Neuronal stem cell (in vitro differentiated cells): ENCODE data around the gene SOX18.

ENCODE experiments used
- DNase-seq: peaks from one replicate; pipeline ENCODE4 v3.0.0-alpha.2; 2013; ENCODE audit warnings: low spot score
- H2AFZ ChIP-seq: one replicate; pipeline ENCODE4 v1.6.1; 2013; ENCODE audit warnings: mild to moderate bottlenecking, low read length, inconsistent platforms
- H2AK5ac ChIP-seq: 2 replicates; pipeline ENCODE4 v1.6.1; 2013; ENCODE audit warnings: low read depth, mild to moderate bottlenecking, inconsistent platforms, low read length, moderate library complexity, mixed read lengths
- H2BK120ac ChIP-seq: 2 replicates; pipeline ENCODE4 v1.6.1; 2013; ENCODE audit warnings: low read depth, mild to moderate bottlenecking, inconsistent platforms, low read length, moderate library complexity, mixed read lengths
- H2BK12ac ChIP-seq: one replicate; pipeline ENCODE4 v1.6.1; 2013; ENCODE audit warnings: low read length, inconsistent platforms
- H2BK15ac ChIP-seq: 2 replicates; pipeline ENCODE4 v1.6.1; 2013; ENCODE audit warnings: mild to moderate bottlenecking, low read length, inconsistent platforms, mixed read lengths
- H2BK5ac ChIP-seq: one replicate; pipeline ENCODE4 v1.6.1; 2013; ENCODE audit warnings: inconsistent platforms, mild to moderate bottlenecking, low read length, moderate library complexity
- H3K14ac ChIP-seq: one replicate; pipeline ENCODE4 v1.6.1; 2013; ENCODE audit warnings: low read length, inconsistent platforms
- H3K18ac ChIP-seq: 2 replicates; pipeline ENCODE4 v1.6.1; 2013; ENCODE audit warnings: low read length, inconsistent platforms
- H3K23ac ChIP-seq: 2 replicates; pipeline ENCODE4 v1.6.1; 2013; ENCODE audit warnings: low read depth, mild to moderate bottlenecking, mixed read lengths, low read length, inconsistent platforms; ENCODE audit not compliant: poor library complexity
- H3K27ac ChIP-seq: replicated peaks from 3 replicates; pipeline ENCODE4 v1.5.1; 2013; ENCODE audit warnings: low read length, inconsistent platforms
- H3K27me3 ChIP-seq, 3 experiments: 2 replicates each; pipeline ENCODE4 v1.6.1; 2013; ENCODE audit warnings: low read length in 3 of 3, mild to moderate bottlenecking in 2 of 3, inconsistent platforms in 1 of 3, low read depth in 1 of 3, mixed read lengths in 1 of 3, moderate library complexity in 1 of 3; ENCODE audit not compliant: control insufficient read depth in 3 of 3, insufficient read depth in 3 of 3
- H3K36me3 ChIP-seq, 2 donors: replicated peaks in 1 of 2; 2 replicates each; pipeline ENCODE4 v1.6.1; 2013; ENCODE audit warnings: low read length in 2 of 2; ENCODE audit not compliant: control insufficient read depth in 2 of 2, insufficient read depth in 2 of 2
- H3K4ac ChIP-seq: 2 replicates; pipeline ENCODE4 v1.6.1; 2013; ENCODE audit warnings: inconsistent platforms, mild to moderate bottlenecking, low read length, moderate library complexity
- H3K4me1 ChIP-seq, 2 donors: 1 replicate in 1 of 2; 2 replicates in 1 of 2; pipeline ENCODE4 v1.6.1; 2013; ENCODE audit warnings: low read length in 2 of 2, low read depth in 1 of 2; ENCODE audit not compliant: control insufficient read depth in 2 of 2, insufficient read depth in 1 of 2
- H3K4me2 ChIP-seq: one replicate; pipeline ENCODE4 v1.6.1; 2013; ENCODE audit warnings: mild to moderate bottlenecking, low read length, inconsistent platforms; ENCODE audit not compliant: insufficient read depth, poor library complexity, severe bottlenecking
- H3K4me3 ChIP-seq, 2 donors: 2 replicates each; pipeline ENCODE4 v1.5.1; 2013; ENCODE audit warnings: low read length in 2 of 2, mild to moderate bottlenecking in 2 of 2, inconsistent platforms in 1 of 2, moderate library complexity in 1 of 2
- H3K79me1 ChIP-seq: one replicate; pipeline ENCODE4 v1.6.1; 2013; ENCODE audit warnings: low read depth, mild to moderate bottlenecking, inconsistent platforms, low read length, moderate library complexity
- H3K9ac ChIP-seq: one replicate; pipeline ENCODE4 v1.6.1; 2013; ENCODE audit warnings: mild to moderate bottlenecking, low read depth, low read length, inconsistent platforms; ENCODE audit not compliant: poor library complexity
- H3K9me3 ChIP-seq, 2 donors: replicated peaks in 1 of 2; 2 replicates each; pipeline versions ENCODE3 to v1.6.1; 2013; ENCODE audit warnings: low read length in 2 of 2, mild to moderate bottlenecking in 2 of 2, inconsistent platforms in 1 of 2, low read depth in 1 of 2, mixed read lengths in 1 of 2, moderate library complexity in 1 of 2; ENCODE audit not compliant: control insufficient read depth in 2 of 2, insufficient read depth in 1 of 2
- H4K8ac ChIP-seq: one replicate; pipeline ENCODE4 v1.6.1; 2013; ENCODE audit warnings: low read depth, mild to moderate bottlenecking, inconsistent platforms, low read length, moderate library complexity
- H4K91ac ChIP-seq: one replicate; pipeline ENCODE4 v1.6.1; 2013; ENCODE audit warnings: low read length, low read depth, mild to moderate bottlenecking, inconsistent platforms; ENCODE audit not compliant: poor library complexity
- WGBS, 2 donors: extraction: QIAGEN DNeasy Blood & Tissue Kit; methylation state at CpG; one replicate each; pipeline ENCODE4 v1.1.7; 2013; ENCODE audit warnings: missing lambda C conversion rate in 2 of 2, mixed read lengths in 1 of 2; ENCODE audit not compliant: insufficient read length in 2 of 2, insufficient replicate concordance in 1 of 2; ENCODE audit errors: extremely low coverage in 2 of 2; 5-methylcytosine and 5-hydroxymethylcytosine counted together

Gene SOX18

GRCh38 chr20:64006902-64007301 is 42.5 kb downstream of the SOX18 start:
- H2BK15ac ChIP-seq, result no peak overlapping the region
- no peak overlapping the region for H3K18ac ChIP-seq
- H3K79me1 ChIP-seq, result peaks cover 2% of the 10 kb centered on the region
- no peak overlapping the region for H3K4me3 ChIP-seq
- no CpG with 5 or more reads among the region's 3 CpGs for whole genome bisulfite sequencing, 2 donors
- peaks cover 4 to 11% of the 10 kb centered on the region in 2 donors for H3K9me3 ChIP-seq
- no peak overlapping the region for H3K27ac ChIP-seq
- no peak overlapping the region for H3K4ac ChIP-seq
- H3K23ac ChIP-seq, result no peak overlapping the region
- no peak overlapping the region for H2BK12ac ChIP-seq
- no peak overlapping the region for H4K8ac ChIP-seq
- peak overlapping the region; percentile 30 for H3K9ac ChIP-seq
- no peak overlapping the region for H4K91ac ChIP-seq
- no peaks in the 10 kb centered on the region for H3K27me3 ChIP-seq
- H2AK5ac ChIP-seq, result no peak overlapping the region
- no peaks in the 10 kb centered on the region for H3K4me1 ChIP-seq
- peaks cover 54 to 82% of the 10 kb centered on the region in 2 donors for H3K36me3 ChIP-seq
- no peak overlapping the region for H2BK120ac ChIP-seq
- H2AFZ ChIP-seq, result no peak overlapping the region
- no peak overlapping the region for H3K4me2 ChIP-seq
- no peak for DNase-seq
- no peak overlapping the region for H2BK5ac ChIP-seq
- H3K14ac ChIP-seq, result no peak overlapping the region

- no peak overlapping the region for H4K91ac ChIP-seq
- DNase-seq, result no peak
- H2AFZ ChIP-seq, result no peak overlapping the region
- H3K4me3 ChIP-seq, result no peak overlapping the region
- H3K4me2 ChIP-seq, result no peak overlapping the region
- no peaks in the 10 kb centered on the region for H3K4me1 ChIP-seq
- H3K36me3 ChIP-seq, result peaks cover 54 to 84% of the 10 kb centered on the region in 2 donors
- H3K18ac ChIP-seq, result no peak overlapping the region
- no peak overlapping the region for H3K4ac ChIP-seq
- peak overlapping the region; percentile 56 for H4K8ac ChIP-seq
- H2BK120ac ChIP-seq, result no peak overlapping the region
- no peaks in the 10 kb centered on the region for H3K27me3 ChIP-seq
- H3K9me3 ChIP-seq, result peaks cover 4 to 11% of the 10 kb centered on the region in 2 donors
- H3K9ac ChIP-seq, result peak overlapping the region; percentile 30
- H2BK15ac ChIP-seq, result no peak overlapping the region
- WGBS, 2 donors, result no CpG with 5 or more reads among the region's 10 CpGs
- H3K23ac ChIP-seq, result no peak overlapping the region
- no peak overlapping the region for H3K14ac ChIP-seq
- H3K79me1 ChIP-seq, result peaks cover 2% of the 10 kb centered on the region
- no peak overlapping the region for H2BK12ac ChIP-seq
- no peak overlapping the region for H2BK5ac ChIP-seq
- H3K27ac ChIP-seq, result no peak overlapping the region
- no peak overlapping the region for H2AK5ac ChIP-seq
Observed at GRCh38 chr20:64006490-64006889, 42.9 kb downstream of the SOX18 start.

- Histone ChIP-seq H3K79me1 (peaks cover 2% of the 10 kb centered on the region), H3K9ac (no peak overlapping the region), H3K4ac (no peak overlapping the region), H3K23ac (no peak overlapping the region), H2AK5ac (no peak overlapping the region), H3K27me3 (no peaks in the 10 kb centered on the region), H2BK5ac (no peak overlapping the region), H2BK15ac (no peak overlapping the region), H2BK12ac (no peak overlapping the region), H2BK120ac (no peak overlapping the region), H3K4me3 (no peak overlapping the region), H2AFZ (no peak overlapping the region), H3K4me1 (no peaks in the 10 kb centered on the region), H4K91ac (no peak overlapping the region), H3K14ac (no peak overlapping the region), H3K27ac (no peak overlapping the region), H3K36me3 (peaks cover 53 to 83% of the 10 kb centered on the region in 2 donors), H3K4me2 (no peak overlapping the region), H3K18ac (no peak overlapping the region), H3K9me3 (peaks cover 4 to 11% of the 10 kb centered on the region in 2 donors), H4K8ac (no peak overlapping the region)
- no CpG with 5 or more reads among the region's 6 CpGs for WGBS, 2 donors
- no peak for DNase-seq
Observed at GRCh38 chr20:64005394-64005793, 44.0 kb downstream of the SOX18 start.

GRCh38 chr20:64003960-64004725 is 45.3 kb downstream of the SOX18 start:
- no peak overlapping the region for H4K91ac ChIP-seq
- no peak overlapping the region for H3K23ac ChIP-seq
- no peak overlapping the region for H3K9ac ChIP-seq
- H2AK5ac ChIP-seq, result no peak overlapping the region
- H2BK120ac ChIP-seq, result no peak overlapping the region
- no peak overlapping the region for H4K8ac ChIP-seq
- no peak overlapping the region for H3K4ac ChIP-seq
- H2AFZ ChIP-seq, result no peak overlapping the region
- no peak overlapping the region for H3K14ac ChIP-seq
- no peaks in the 10 kb centered on the region for H3K4me1 ChIP-seq
- H2BK12ac ChIP-seq, result no peak overlapping the region
- peaks cover 4 to 11% of the 10 kb centered on the region in 2 donors for H3K9me3 ChIP-seq
- H2BK5ac ChIP-seq, result no peak overlapping the region
- H3K27me3 ChIP-seq, result no peaks in the 10 kb centered on the region
- WGBS, 2 donors, result no CpG with 5 or more reads among the region's 7 CpGs
- no peak for DNase-seq
- H3K79me1 ChIP-seq, result peaks cover 2% of the 10 kb centered on the region
- no peak overlapping the region for H3K18ac ChIP-seq
- no peak overlapping the region for H2BK15ac ChIP-seq
- no peak overlapping the region for H3K4me2 ChIP-seq
- H3K4me3 ChIP-seq, result no peak overlapping the region
- no peak overlapping the region for H3K27ac ChIP-seq
- H3K36me3 ChIP-seq, result peaks cover 50 to 83% of the 10 kb centered on the region in 2 donors
